Activated CD4-positive, alpha-beta T cell treated with anti-CD3 and anti-CD28 coated beads for 1 hour (primary cell): ENCODE results near the gene EIF2AK3.
"Not testable (repeated sequence)": the region's sequence is repeated elsewhere in the genome, so short reads cannot be mapped to it uniquely, and the experiment has no call there.

ENCODE experiments used
- DNase-seq: peaks from one replicate; pipeline ENCODE4 v3.0.0-alpha.2; 2020

EIF2AK3 gene

GRCh38 chr2:88591698-88592097 is 35.6 kb downstream of the EIF2AK3 start:
- no peak for DNase-seq

- no peak for DNase-seq
These were observed 36.2 kb downstream of the EIF2AK3 start for GRCh38 chr2:88590998-88591613.

- no peak for DNase-seq
These were observed 41.3 kb downstream of the EIF2AK3 start for GRCh38 chr2:88585969-88586368.

- DNase-seq, result no peak
These were observed 45.2 kb downstream of the EIF2AK3 start for GRCh38 chr2:88582030-88582429.

GRCh38 chr2:88580088-88580487 is 47.2 kb downstream of the EIF2AK3 start:
- no peak for DNase-seq

- DNase-seq, result no peak
These were observed 51.6 kb downstream of the EIF2AK3 start for GRCh38 chr2:88575630-88576029.

GRCh38 chr2:88575051-88575450 is 52.2 kb downstream of the EIF2AK3 start:
- DNase-seq, result no peak

GRCh38 chr2:88574445-88574844 is 52.8 kb downstream of the EIF2AK3 start:
- DNase-seq, result no peak

- no peak for DNase-seq
These were observed 59.1 kb downstream of the EIF2AK3 start for GRCh38 chr2:88568179-88568578.

- no peak for DNase-seq
These were observed 62.9 kb downstream of the EIF2AK3 start for GRCh38 chr2:88564402-88564801.

- DNase-seq, result no peak
These were observed 64.1 kb downstream of the EIF2AK3 start for GRCh38 chr2:88563129-88563528.

- DNase-seq, result no peak
These were observed 65.4 kb downstream of the EIF2AK3 start for GRCh38 chr2:88561646-88562388.

GRCh38 chr2:88560619-88561307 is 66.5 kb downstream of the EIF2AK3 start:
- no peak for DNase-seq

GRCh38 chr2:88557290-88557689 is 70.0 kb downstream of the EIF2AK3 start:
- no peak for DNase-seq

- no peak for DNase-seq
These were observed 71.2 kb downstream of the EIF2AK3 start for GRCh38 chr2:88556026-88556425.

- DNase-seq, result no peak
These were observed 73.1 kb downstream of the EIF2AK3 start for GRCh38 chr2:88554189-88554588.

GRCh38 chr2:88549616-88550292 is 77.5 kb downstream of the EIF2AK3 start:
- no peak for DNase-seq

GRCh38 chr2:88546291-88546690 is 81.0 kb downstream of the EIF2AK3 start:
- not testable (repeated sequence) for DNase-seq

GRCh38 chr2:88545118-88545517 is 82.1 kb downstream of the EIF2AK3 start:
- DNase-seq, result no peak

- DNase-seq, result no peak
These were observed 83.7 kb downstream of the EIF2AK3 start for GRCh38 chr2:88543541-88544057.

- DNase-seq, result no peak
These were observed 84.6 kb downstream of the EIF2AK3 start for GRCh38 chr2:88542668-88543067.

- no peak for DNase-seq
These were observed 86.9 kb downstream of the EIF2AK3 start for GRCh38 chr2:88540346-88540745.

- DNase-seq, result no peak
These were observed 88.8 kb downstream of the EIF2AK3 start for GRCh38 chr2:88538362-88538917.
